Measurements from ENCODE around the gene YRDC. TPM values are rescaled to one million over a fixed set of nuclear protein-coding genes. Genes with fewer than 3 reads are reported as not detected.

YRDC gene
- total and polyA plus RNA-seq, 2 of the 13 experiments (the other 11 are each of a cell fraction or from before 2014, with no cell fraction given): 27.5 to 29.2 TPM

DNA sequence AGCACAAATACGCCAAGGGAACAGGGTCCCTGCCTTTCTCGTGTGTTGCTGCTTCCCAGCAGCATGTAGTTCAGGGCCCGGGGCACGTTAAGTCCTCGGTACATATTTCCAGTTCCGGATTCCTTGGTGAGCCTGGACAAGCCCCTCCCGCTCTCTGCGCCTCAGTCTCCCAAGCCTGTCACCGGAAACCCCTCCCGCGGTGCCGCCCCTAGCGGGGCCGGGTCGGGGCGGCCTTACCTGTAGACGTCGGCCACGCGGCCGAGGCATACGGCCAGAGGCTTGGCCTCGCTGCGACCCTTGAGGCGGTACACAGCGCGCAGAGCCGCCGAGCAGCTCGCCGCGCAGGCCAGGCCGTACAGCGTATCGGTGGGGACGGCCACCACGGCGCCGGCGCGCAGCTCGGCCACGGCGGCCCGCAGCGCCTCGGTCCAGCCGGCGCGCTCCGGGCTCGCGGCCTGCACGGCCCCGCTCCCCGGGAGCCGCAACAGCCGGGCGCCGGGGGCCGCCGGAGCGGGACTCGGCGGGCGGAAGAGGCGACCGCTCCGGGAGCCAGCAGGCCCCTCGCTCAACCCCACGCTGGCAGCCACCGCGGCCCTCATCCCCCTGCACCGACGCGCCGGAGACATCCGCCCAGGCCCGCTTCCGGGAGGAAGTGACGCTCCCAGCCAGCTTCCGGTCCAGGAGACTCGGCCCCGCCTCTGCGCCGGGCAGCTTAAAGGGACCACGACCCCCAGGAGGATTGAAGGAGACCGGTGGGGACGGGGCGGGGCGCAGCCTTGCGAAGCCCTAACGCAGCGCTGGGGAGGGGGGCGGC lies at the start of gene YRDC, which contains the start of gene C1orf122 (continued):
- no peak for TF ChIP-seq ZNF614 (CRISPR knock-in tag; IDR thresholded peaks at IDR 0.05; ENCODE audit: borderline replicate concordance)
- no peak for TF ChIP-seq CENPBD1 (CRISPR knock-in tag; IDR thresholded peaks at IDR 0.05; ENCODE audit: borderline replicate concordance, low read depth)
- no peak for TF ChIP-seq ZBTB3 (CRISPR knock-in tag; IDR thresholded peaks at IDR 0.05; ENCODE audit: borderline replicate concordance, low read depth)
- TF ChIP-seq MEIS1 (CRISPR knock-in tag; IDR thresholded peaks at IDR 0.05; ENCODE audit: borderline replicate concordance): no peak
- TF ChIP-seq, protein P1, sequence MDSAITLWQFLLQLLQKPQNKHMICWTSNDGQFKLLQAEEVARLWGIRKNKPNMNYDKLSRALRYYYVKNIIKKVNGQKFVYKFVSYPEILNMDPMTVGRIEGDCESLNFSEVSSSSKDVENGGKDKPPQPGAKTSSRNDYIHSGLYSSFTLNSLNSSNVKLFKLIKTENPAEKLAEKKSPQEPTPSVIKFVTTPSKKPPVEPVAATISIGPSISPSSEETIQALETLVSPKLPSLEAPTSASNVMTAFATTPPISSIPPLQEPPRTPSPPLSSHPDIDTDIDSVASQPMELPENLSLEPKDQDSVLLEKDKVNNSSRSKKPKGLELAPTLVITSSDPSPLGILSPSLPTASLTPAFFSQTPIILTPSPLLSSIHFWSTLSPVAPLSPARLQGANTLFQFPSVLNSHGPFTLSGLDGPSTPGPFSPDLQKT (CRISPR knock-in tag; IDR thresholded peaks at IDR 0.05; ENCODE audit: borderline replicate concordance): peak; percentile 19; the same call in 1 of the 2 replicates
- TF ChIP-seq, protein P2, sequence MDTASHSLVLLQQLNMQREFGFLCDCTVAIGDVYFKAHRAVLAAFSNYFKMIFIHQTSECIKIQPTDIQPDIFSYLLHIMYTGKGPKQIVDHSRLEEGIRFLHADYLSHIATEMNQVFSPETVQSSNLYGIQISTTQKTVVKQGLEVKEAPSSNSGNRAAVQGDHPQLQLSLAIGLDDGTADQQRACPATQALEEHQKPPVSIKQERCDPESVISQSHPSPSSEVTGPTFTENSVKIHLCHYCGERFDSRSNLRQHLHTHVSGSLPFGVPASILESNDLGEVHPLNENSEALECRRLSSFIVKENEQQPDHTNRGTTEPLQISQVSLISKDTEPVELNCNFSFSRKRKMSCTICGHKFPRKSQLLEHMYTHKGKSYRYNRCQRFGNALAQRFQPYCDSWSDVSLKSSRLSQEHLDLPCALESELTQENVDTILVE (CRISPR knock-in tag; IDR thresholded peaks at IDR 0.05): no peak; the same call in 1 of the 2 replicates
- peak; percentile 78 for TF ChIP-seq SAP130 (CRISPR knock-in tag; IDR thresholded peaks at IDR 0.05; ENCODE audit: low read depth)
- TF ChIP-seq ZNF784 (CRISPR knock-in tag; IDR thresholded peaks at IDR 0.05; ENCODE audit: borderline replicate concordance): no peak
- no peak for TF ChIP-seq REL (CRISPR knock-in tag; conservative IDR thresholded peaks at IDR 0.05)
- TF ChIP-seq AHR (CRISPR knock-in tag; IDR thresholded peaks at IDR 0.05): no peak
- TF ChIP-seq ARNT (IDR thresholded peaks at IDR 0.05): no peak
- TF ChIP-seq ZNF333 (CRISPR knock-in tag; IDR thresholded peaks at IDR 0.05; ENCODE audit: borderline replicate concordance): no peak
- peak; percentile 53 for TF ChIP-seq SP4 (CRISPR knock-in tag; IDR thresholded peaks at IDR 0.05)
- peak; percentile 78; the same call in 1 of the 2 replicates for TF ChIP-seq ZBTB44 (CRISPR knock-in tag; IDR thresholded peaks at IDR 0.05)
- no peak for TF ChIP-seq GPBP1L1 (CRISPR knock-in tag; IDR thresholded peaks at IDR 0.05)
- 0 out of 2 replicates have a peak, but pooled peaks have one; percentile 24 for TF ChIP-seq ZNF180 (CRISPR knock-in tag; IDR thresholded peaks at IDR 0.05; ENCODE audit: borderline replicate concordance, low read depth)
- TF ChIP-seq, protein P3, sequence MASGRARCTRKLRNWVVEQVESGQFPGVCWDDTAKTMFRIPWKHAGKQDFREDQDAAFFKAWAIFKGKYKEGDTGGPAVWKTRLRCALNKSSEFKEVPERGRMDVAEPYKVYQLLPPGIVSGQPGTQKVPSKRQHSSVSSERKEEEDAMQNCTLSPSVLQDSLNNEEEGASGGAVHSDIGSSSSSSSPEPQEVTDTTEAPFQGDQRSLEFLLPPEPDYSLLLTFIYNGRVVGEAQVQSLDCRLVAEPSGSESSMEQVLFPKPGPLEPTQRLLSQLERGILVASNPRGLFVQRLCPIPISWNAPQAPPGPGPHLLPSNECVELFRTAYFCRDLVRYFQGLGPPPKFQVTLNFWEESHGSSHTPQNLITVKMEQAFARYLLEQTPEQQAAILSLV (CRISPR knock-in tag; IDR thresholded peaks at IDR 0.05; ENCODE audit: borderline replicate concordance): peak; percentile 17; the same call in 1 of the 2 replicates
- TF ChIP-seq FOSL1 (CRISPR knock-in tag; IDR thresholded peaks at IDR 0.05; ENCODE audit: borderline replicate concordance): no peak
- TF ChIP-seq FLYWCH1 (CRISPR knock-in tag; IDR thresholded peaks at IDR 0.05): 0 out of 2 replicates have a peak, but pooled peaks have one; percentile 57

All from HepG2 (cell line).